ENCODE data around the gene TRMT2B.
"Not testable (repeated sequence)": the region's sequence is repeated elsewhere in the genome, so short reads cannot be mapped to it uniquely, and the experiment has no call there.

Gene TRMT2B

GRCh38 chrX:100984818-100985217, 67.1 kb downstream of the TRMT2B start:
- Mint-ChIP-seq H3K4me1 (no peaks in the 10 kb centered on the region), H3K4me3 (no peak overlapping the region), H3K9me3 (no peaks in the 10 kb centered on the region), H3K27ac (ENCODE audit: low read depth) (no peak overlapping the region), H3K36me3 (ENCODE audit: insufficient read depth) (peaks cover 1% of the 10 kb centered on the region), H3K27me3 (no peaks in the 10 kb centered on the region)
- ATAC-seq (replicated peaks; ENCODE audit: extremely low read depth, poor library complexity, severe bottlenecking) = no peak
- DNase-seq (ENCODE audit: low spot score in 2 of 2) = no peak

- H3K9me3 Mint-ChIP-seq; H3K36me3 Mint-ChIP-seq (ENCODE audit: insufficient read depth); DNase-seq (ENCODE audit: low spot score in 2 of 2); H3K27ac Mint-ChIP-seq (ENCODE audit: low read depth); H3K4me3 Mint-ChIP-seq; ATAC-seq (replicated peaks; ENCODE audit: extremely low read depth, poor library complexity, severe bottlenecking); H3K27me3 Mint-ChIP-seq; H3K4me1 Mint-ChIP-seq: not testable (repeated sequence)
Observed at GRCh38 chrX:100981498-100981845, 70.4 kb downstream of the TRMT2B start.

GRCh38 chrX:100980608-100981497, 71.1 kb downstream of the TRMT2B start:
- Mint-ChIP-seq H3K36me3 (ENCODE audit: insufficient read depth) (peaks cover 1% of the 10 kb centered on the region), H3K27me3 (no peaks in the 10 kb centered on the region)
- no peak for DNase-seq (ENCODE audit: low spot score in 2 of 2)

GRCh38 chrX:100979881-100980607, 71.9 kb downstream of the TRMT2B start:
- Mint-ChIP-seq H3K4me3 (no peak overlapping the region), H3K4me1 (no peaks in the 10 kb centered on the region), H3K27ac (ENCODE audit: low read depth) (no peak overlapping the region), H3K36me3 (ENCODE audit: insufficient read depth) (peaks cover 1% of the 10 kb centered on the region), H3K9me3 (no peaks in the 10 kb centered on the region), H3K27me3 (no peaks in the 10 kb centered on the region)
- ATAC-seq (replicated peaks; ENCODE audit: extremely low read depth, poor library complexity, severe bottlenecking) (no peak), DNase-seq (ENCODE audit: low spot score in 2 of 2) (no peak)

More at GRCh38 chrX:100980608-100981497, 71.1 kb downstream of the TRMT2B start:
- no peak for ATAC-seq (replicated peaks; ENCODE audit: extremely low read depth, poor library complexity, severe bottlenecking)
- Mint-ChIP-seq H3K27ac (ENCODE audit: low read depth) (no peak overlapping the region), H3K4me3 (no peak overlapping the region), H3K9me3 (no peaks in the 10 kb centered on the region), H3K4me1 (no peaks in the 10 kb centered on the region)

GRCh38 chrX:100976211-100976610, 75.7 kb downstream of the TRMT2B start:
- Mint-ChIP-seq H3K27ac (ENCODE audit: low read depth) (no peak overlapping the region), H3K27me3 (no peaks in the 10 kb centered on the region), H3K36me3 (ENCODE audit: insufficient read depth) (peaks cover under 1% of the 10 kb centered on the region), H3K4me1 (no peaks in the 10 kb centered on the region), H3K4me3 (no peak overlapping the region), H3K9me3 (no peaks in the 10 kb centered on the region)
- ATAC-seq (replicated peaks; ENCODE audit: extremely low read depth, poor library complexity, severe bottlenecking) = no peak
- no peak for DNase-seq (ENCODE audit: low spot score in 2 of 2)

- DNase-seq (ENCODE audit: low spot score in 2 of 2) = no peak
- no peaks in the 10 kb centered on the region for H3K27me3 Mint-ChIP-seq
- H3K27ac Mint-ChIP-seq (ENCODE audit: low read depth) = no peak overlapping the region
- H3K9me3 Mint-ChIP-seq = no peaks in the 10 kb centered on the region
- H3K4me3 Mint-ChIP-seq = no peak overlapping the region
- ATAC-seq (replicated peaks; ENCODE audit: extremely low read depth, poor library complexity, severe bottlenecking) = no peak
- no peaks in the 10 kb centered on the region for H3K36me3 Mint-ChIP-seq (ENCODE audit: insufficient read depth)
- H3K4me1 Mint-ChIP-seq = no peaks in the 10 kb centered on the region
Observed at GRCh38 chrX:100975212-100975611, 76.7 kb downstream of the TRMT2B start.

DNA sequence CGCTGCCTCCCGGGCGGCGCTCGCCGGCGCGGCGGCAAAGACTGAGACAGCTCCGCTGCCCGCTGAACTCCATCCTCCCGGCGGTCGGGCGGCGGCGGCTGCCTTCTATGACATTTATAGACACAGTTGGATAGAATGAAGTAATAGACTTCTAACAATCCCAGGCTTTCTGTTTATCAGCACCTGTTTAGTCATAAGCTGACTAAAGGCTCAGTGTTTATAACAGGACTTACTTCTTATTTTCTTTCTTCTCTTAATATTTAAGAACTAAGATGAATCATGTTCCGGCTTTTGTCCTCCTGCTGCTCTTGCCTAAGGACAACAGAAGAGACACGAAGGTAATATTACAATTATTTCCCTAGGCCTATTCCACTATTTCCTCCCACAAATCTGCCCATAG, 78.5 kb downstream of the TRMT2B start:
- Mint-ChIP-seq H3K27ac (ENCODE audit: low read depth) (no peak overlapping the region), H3K4me3 (no peak overlapping the region), H3K36me3 (ENCODE audit: insufficient read depth) (no peaks in the 10 kb centered on the region), H3K9me3 (no peaks in the 10 kb centered on the region), H3K27me3 (no peaks in the 10 kb centered on the region), H3K4me1 (no peaks in the 10 kb centered on the region)
- ATAC-seq (replicated peaks; ENCODE audit: extremely low read depth, poor library complexity, severe bottlenecking) (no peak), DNase-seq (ENCODE audit: low spot score in 2 of 2) (no peak)

GRCh38 chrX:100969936-100970335, 82.0 kb downstream of the TRMT2B start:
- Mint-ChIP-seq H3K27me3 (no peaks in the 10 kb centered on the region), H3K4me1 (no peaks in the 10 kb centered on the region), H3K27ac (ENCODE audit: low read depth) (no peak overlapping the region), H3K9me3 (no peaks in the 10 kb centered on the region), H3K4me3 (no peak overlapping the region), H3K36me3 (ENCODE audit: insufficient read depth) (no peaks in the 10 kb centered on the region)
- ATAC-seq (replicated peaks; ENCODE audit: extremely low read depth, poor library complexity, severe bottlenecking) (no peak), DNase-seq (ENCODE audit: low spot score in 2 of 2) (no peak)

GRCh38 chrX:100969408-100969807, 82.5 kb downstream of the TRMT2B start, which contains the start of gene ARL13A:
Gene ARL13A (plus strand): TSS chrX:100969708. CDS start chrX:100973690, 3,982 bp downstream.
- Mint-ChIP-seq H3K27me3 (no peaks in the 10 kb centered on the region), H3K36me3 (ENCODE audit: insufficient read depth) (no peaks in the 10 kb centered on the region), H3K4me3 (no peak within 1 kb of the TSS)

DNA sequence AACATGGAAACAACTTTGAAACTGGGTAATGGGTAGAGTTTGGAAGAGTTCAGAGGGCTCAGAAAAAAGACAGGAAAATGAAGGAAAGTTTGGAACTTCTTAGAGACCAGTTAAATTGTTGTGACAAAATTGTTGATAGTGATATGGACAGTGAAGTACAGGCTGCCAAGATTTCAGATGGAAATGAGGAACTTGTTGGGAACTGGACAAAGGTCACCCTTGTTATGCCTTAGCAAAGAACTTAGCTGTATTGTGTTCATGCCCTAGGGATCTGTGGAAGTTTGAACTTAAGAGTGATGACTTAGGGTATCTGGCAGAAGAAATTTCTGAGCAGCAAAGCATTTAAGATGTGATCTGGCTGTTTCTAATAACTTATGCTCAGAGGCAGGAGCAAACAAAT, 87.5 kb downstream of the TRMT2B start:
- Mint-ChIP-seq H3K36me3 (ENCODE audit: insufficient read depth) (no peaks in the 10 kb centered on the region), H3K4me1 (no peaks in the 10 kb centered on the region), H3K4me3 (no peak overlapping the region), H3K27me3 (no peaks in the 10 kb centered on the region), H3K9me3 (no peaks in the 10 kb centered on the region), H3K27ac (ENCODE audit: low read depth) (no peak overlapping the region)
- DNase-seq (ENCODE audit: low spot score in 2 of 2) (no peak), ATAC-seq (replicated peaks; ENCODE audit: extremely low read depth, poor library complexity, severe bottlenecking) (no peak)

More at GRCh38 chrX:100969408-100969807, 82.5 kb downstream of the TRMT2B start, which contains the start of gene ARL13A:
- Mint-ChIP-seq H3K9me3 (no peaks in the 10 kb centered on the region), H3K27ac (ENCODE audit: low read depth) (no peak within 1 kb of the TSS), H3K4me1 (no peaks in the 10 kb centered on the region)
- DNase-seq (ENCODE audit: low spot score in 2 of 2) (no peak), ATAC-seq (replicated peaks; ENCODE audit: extremely low read depth, poor library complexity, severe bottlenecking) (no peak)

DNA sequence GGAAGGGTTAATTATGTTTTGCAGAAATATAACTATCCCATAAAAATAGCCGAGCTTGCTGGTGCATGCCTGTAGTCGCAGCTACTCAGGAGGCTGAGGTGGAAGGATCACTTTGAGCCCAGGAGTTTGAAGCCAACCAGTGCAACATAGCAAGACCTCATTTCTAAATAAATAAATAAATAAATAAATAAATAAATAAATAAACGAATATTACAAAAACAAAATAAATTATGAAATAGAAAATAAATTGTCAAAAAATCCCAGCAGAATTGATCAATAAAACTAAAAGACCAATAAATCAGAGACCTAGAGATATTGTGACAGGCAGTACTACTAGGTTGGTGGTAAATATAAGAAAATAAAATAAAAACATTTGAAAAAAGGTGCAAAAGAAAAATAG, 89.1 kb downstream of the TRMT2B start:
- no peaks in the 10 kb centered on the region for H3K27me3 Mint-ChIP-seq
- H3K9me3 Mint-ChIP-seq = no peaks in the 10 kb centered on the region
- H3K4me3 Mint-ChIP-seq = no peak overlapping the region
- H3K4me1 Mint-ChIP-seq = no peaks in the 10 kb centered on the region
- H3K36me3 Mint-ChIP-seq (ENCODE audit: insufficient read depth) = no peaks in the 10 kb centered on the region
- no peak overlapping the region for H3K27ac Mint-ChIP-seq (ENCODE audit: low read depth)
- DNase-seq (ENCODE audit: low spot score in 2 of 2) = no peak
- ATAC-seq (replicated peaks; ENCODE audit: extremely low read depth, poor library complexity, severe bottlenecking) = no peak

Data from central memory CD8-positive, alpha-beta T cell (primary cell).